ENCODE measurements around the gene CYP4F22.
A peak's percentile ranks its signal among the peaks of the same experiment; 100 is the strongest.

Gene CYP4F22

GRCh38 chr19:15584541-15585115, 76.3 kb downstream of the CYP4F22 start:
- TF ChIP-seq CTCF (IDR thresholded peaks at IDR 0.05; ENCODE audit: low read length), result peak; percentile 93
- no peak for TF ChIP-seq EZH2 (IDR thresholded peaks at IDR 0.05; ENCODE audit: borderline replicate concordance, low read length)
- no peak overlapping the region for H3K27ac ChIP-seq (ENCODE audit: low read depth, low read length, poor library complexity, severe bottlenecking)
- H3K79me2 ChIP-seq (ENCODE audit: insufficient read depth, low read length), result no peaks in the 10 kb centered on the region
- H3K4me3 ChIP-seq (ENCODE audit: low read depth, low read length, poor library complexity, severe bottlenecking), result no peak overlapping the region
- H3F3A ChIP-seq (ENCODE audit: insufficient read depth, low read length), result no peaks in the 10 kb centered on the region
- no peaks in the 10 kb centered on the region for H3K36me3 ChIP-seq (ENCODE audit: insufficient read depth, low read length)
- H4K20me1 ChIP-seq (ENCODE audit: insufficient read depth, low read length), result no peaks in the 10 kb centered on the region
- no peaks in the 10 kb centered on the region for H3K4me1 ChIP-seq (ENCODE audit: insufficient read depth, low read length, severe bottlenecking)
- H3K27me3 ChIP-seq (ENCODE audit: insufficient read depth, low read length), result no peaks in the 10 kb centered on the region
- no peak overlapping the region for H2AFZ ChIP-seq (ENCODE audit: low read length)
- H3K9ac ChIP-seq (ENCODE audit: low read length), result no peak overlapping the region
- no peaks in the 10 kb centered on the region for H3K9me2 ChIP-seq (ENCODE audit: low read depth, low read length)
- no peak overlapping the region for H3K4me2 ChIP-seq (ENCODE audit: low read length)
- no peaks in the 10 kb centered on the region for H3K9me3 ChIP-seq (ENCODE audit: low read length)

- no peaks in the 10 kb centered on the region for H3K36me3 ChIP-seq (ENCODE audit: insufficient read depth, low read length)
- H4K20me1 ChIP-seq (ENCODE audit: insufficient read depth, low read length), result no peaks in the 10 kb centered on the region
- H3K9me3 ChIP-seq (ENCODE audit: low read length), result no peaks in the 10 kb centered on the region
- TF ChIP-seq EZH2 (IDR thresholded peaks at IDR 0.05; ENCODE audit: borderline replicate concordance, low read length), result no peak
- no peak for TF ChIP-seq CTCF (IDR thresholded peaks at IDR 0.05; ENCODE audit: low read length)
- no peak overlapping the region for H3K27ac ChIP-seq (ENCODE audit: low read depth, low read length, poor library complexity, severe bottlenecking)
- H3K27me3 ChIP-seq (ENCODE audit: insufficient read depth, low read length), result no peaks in the 10 kb centered on the region
- H3K4me1 ChIP-seq (ENCODE audit: insufficient read depth, low read length, severe bottlenecking), result no peaks in the 10 kb centered on the region
- no peaks in the 10 kb centered on the region for H3K9me2 ChIP-seq (ENCODE audit: low read depth, low read length)
- no peak overlapping the region for H3K4me2 ChIP-seq (ENCODE audit: low read length)
- H3K79me2 ChIP-seq (ENCODE audit: insufficient read depth, low read length), result no peaks in the 10 kb centered on the region
- H3K4me3 ChIP-seq (ENCODE audit: low read depth, low read length, poor library complexity, severe bottlenecking), result no peak overlapping the region
- H2AFZ ChIP-seq (ENCODE audit: low read length), result no peak overlapping the region
- no peak overlapping the region for H3K9ac ChIP-seq (ENCODE audit: low read length)
- no peaks in the 10 kb centered on the region for H3F3A ChIP-seq (ENCODE audit: insufficient read depth, low read length)
These were observed 79.3 kb downstream of the CYP4F22 start for GRCh38 chr19:15587663-15588062.

- H4K20me1 ChIP-seq (ENCODE audit: insufficient read depth, low read length), result no peaks in the 10 kb centered on the region
- H3K27me3 ChIP-seq (ENCODE audit: insufficient read depth, low read length), result no peaks in the 10 kb centered on the region
- no peaks in the 10 kb centered on the region for H3K79me2 ChIP-seq (ENCODE audit: insufficient read depth, low read length)
- no peak overlapping the region for H3K27ac ChIP-seq (ENCODE audit: low read depth, low read length, poor library complexity, severe bottlenecking)
- no peak overlapping the region for H3K9ac ChIP-seq (ENCODE audit: low read length)
- no peaks in the 10 kb centered on the region for H3K9me2 ChIP-seq (ENCODE audit: low read depth, low read length)
- no peak overlapping the region for H3K4me3 ChIP-seq (ENCODE audit: low read depth, low read length, poor library complexity, severe bottlenecking)
- H3K4me1 ChIP-seq (ENCODE audit: insufficient read depth, low read length, severe bottlenecking), result no peaks in the 10 kb centered on the region
- TF ChIP-seq EZH2 (IDR thresholded peaks at IDR 0.05; ENCODE audit: borderline replicate concordance, low read length) (no peak), CTCF (IDR thresholded peaks at IDR 0.05; ENCODE audit: low read length) (no peak)
- H3K4me2 ChIP-seq (ENCODE audit: low read length), result no peak overlapping the region
- no peaks in the 10 kb centered on the region for H3K36me3 ChIP-seq (ENCODE audit: insufficient read depth, low read length)
- H3F3A ChIP-seq (ENCODE audit: insufficient read depth, low read length), result no peaks in the 10 kb centered on the region
- no peak overlapping the region for H2AFZ ChIP-seq (ENCODE audit: low read length)
- no peaks in the 10 kb centered on the region for H3K9me3 ChIP-seq (ENCODE audit: low read length)
These were observed 79.9 kb downstream of the CYP4F22 start for GRCh38 chr19:15588265-15588664.
